ENCODE results near the gene UBE2L3.
"Not testable (repeated sequence)": the region's sequence is repeated elsewhere in the genome, so short reads cannot be mapped to it uniquely, and the experiment has no call there.

The UBE2L3 gene

DNA sequence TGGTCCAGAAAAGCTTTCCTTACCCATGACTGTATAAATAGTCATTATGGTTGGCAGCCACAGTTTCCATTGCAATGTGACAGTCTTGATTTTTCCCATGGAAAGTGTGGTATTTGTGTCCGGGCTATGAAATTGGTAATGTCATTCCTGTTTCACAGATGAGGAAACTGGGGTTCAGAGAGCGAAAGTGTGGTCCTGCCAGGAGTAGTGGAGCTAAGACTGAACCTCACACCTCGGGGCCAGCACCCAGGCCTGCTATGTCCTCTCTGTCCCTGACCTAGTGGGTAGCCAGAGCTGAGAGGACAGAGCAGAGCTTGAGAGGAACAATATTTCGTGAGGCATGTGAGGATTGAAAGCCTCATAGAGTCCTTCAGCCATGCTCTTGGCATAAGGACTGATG, 63.5 kb downstream of the UBE2L3 start:
- Histone ChIP-seq H3K9ac (ENCODE audit: insufficient read length) (no peak overlapping the region), H3K36me3 (ENCODE audit: insufficient read depth, low read length) (0 out of 2 replicates have a peak, but pooled peaks cover 4% of the 10 kb centered on the region), H3K9me3 (ENCODE audit: low read depth, low read length) (no peaks in the 10 kb centered on the region), H3K27ac (0 out of 2 replicates have a peak overlapping the region, but pooled peaks have one; percentile 16), H3K4me3 (no peak overlapping the region)
- DNase-seq (ENCODE audit: low read depth, low spot score) = no peak
- TF ChIP-seq EZH2 (IDR thresholded peaks at IDR 0.05) (no peak), FOXP2 (optimal IDR thresholded peaks at IDR 0.05; ENCODE audit: control extremely low read depth, extremely low read length, insufficient read depth) (no peak), POLR2AphosphoS5 (IDR thresholded peaks at IDR 0.05; ENCODE audit: borderline replicate concordance, low read depth, low read length) (no peak)

DNA sequence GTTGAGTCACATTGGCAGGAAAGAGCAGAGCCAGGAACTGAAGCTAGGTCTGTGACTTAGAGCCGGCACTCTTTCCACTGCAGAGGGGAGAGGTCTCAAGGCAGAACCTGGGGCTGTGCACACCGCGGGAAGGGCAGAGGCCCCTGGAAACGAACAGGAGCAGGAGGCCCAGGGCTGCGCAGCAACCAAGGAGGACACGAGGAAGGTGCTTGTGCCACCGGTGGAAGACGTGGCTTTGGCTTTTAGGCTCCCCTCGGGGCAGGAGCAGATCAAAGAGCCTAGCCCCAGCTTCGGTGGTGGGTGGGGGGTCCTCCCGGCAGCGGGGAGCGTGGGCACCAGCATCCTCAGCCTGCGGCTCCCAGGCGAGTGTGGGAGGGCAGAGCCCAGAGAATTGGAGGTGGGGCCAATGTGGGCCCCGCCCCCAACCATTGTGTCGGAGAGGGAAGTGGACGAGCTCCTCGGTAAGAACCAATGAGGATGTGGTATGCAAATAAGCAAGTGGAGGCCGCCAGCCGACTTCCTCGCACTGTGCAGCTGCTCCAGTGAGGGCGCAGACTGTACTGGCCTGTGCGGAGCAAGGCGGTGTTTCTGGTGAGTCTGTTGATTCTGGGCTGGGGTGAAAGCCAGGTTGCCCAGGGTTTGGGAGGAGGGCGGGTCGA, 64.9 kb downstream of the UBE2L3 start, which contains the start of gene CCDC116:
TSS of gene CCDC116 (plus strand) at position 524 of the 659 bp plus-strand sequence. CDS start 422 bp downstream, outside the sequence.
- no peak for TF ChIP-seq EZH2 (IDR thresholded peaks at IDR 0.05)
- no peak; the same call in 1 of the 2 replicates for TF ChIP-seq POLR2AphosphoS5 (IDR thresholded peaks at IDR 0.05; ENCODE audit: borderline replicate concordance, low read depth, low read length)
- no peak for TF ChIP-seq FOXP2 (optimal IDR thresholded peaks at IDR 0.05; ENCODE audit: control extremely low read depth, extremely low read length, insufficient read depth)
- H3K36me3 ChIP-seq (ENCODE audit: insufficient read depth, low read length) = 0 out of 2 replicates have a peak, but pooled peaks cover 4% of the 10 kb centered on the region
- no peak within 1 kb of the TSS for H3K27ac ChIP-seq
- no peak for DNase-seq (ENCODE audit: low read depth, low spot score)
- H3K4me3 ChIP-seq = no peak within 1 kb of the TSS
- no peaks in the 10 kb centered on the region for H3K9me3 ChIP-seq (ENCODE audit: low read depth, low read length)
- H3K9ac ChIP-seq (ENCODE audit: insufficient read length) = no peak within 1 kb of the TSS

DNA sequence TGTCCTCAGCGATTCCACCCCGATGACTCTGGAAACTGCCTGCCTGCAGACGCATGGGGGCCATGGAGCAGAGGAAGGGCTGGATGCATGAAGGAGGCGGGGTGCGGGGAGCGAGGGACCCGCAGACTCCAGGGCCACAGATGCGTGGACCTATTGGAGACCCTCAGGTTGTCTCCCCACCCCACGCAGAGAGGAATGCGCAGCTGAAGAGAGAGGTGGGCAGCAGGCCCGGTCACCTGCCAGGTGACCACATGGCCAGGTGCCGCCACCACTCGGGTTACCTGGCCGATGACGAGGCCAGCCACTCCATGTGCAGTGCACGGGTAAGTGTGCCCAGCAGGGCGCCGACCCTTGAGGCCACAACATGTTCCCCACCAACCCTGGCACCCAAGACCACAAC, 65.4 kb downstream of the UBE2L3 start:
- TF ChIP-seq EZH2 (IDR thresholded peaks at IDR 0.05) (no peak), POLR2AphosphoS5 (IDR thresholded peaks at IDR 0.05; ENCODE audit: borderline replicate concordance, low read depth, low read length) (no peak), FOXP2 (optimal IDR thresholded peaks at IDR 0.05; ENCODE audit: control extremely low read depth, extremely low read length, insufficient read depth) (no peak)
- no peak overlapping the region for H3K9ac ChIP-seq (ENCODE audit: insufficient read length)
- DNase-seq (ENCODE audit: low read depth, low spot score) = no peak
- H3K27ac ChIP-seq = no peak overlapping the region
- H3K36me3 ChIP-seq (ENCODE audit: insufficient read depth, low read length) = 0 out of 2 replicates have a peak, but pooled peaks cover 4% of the 10 kb centered on the region
- H3K9me3 ChIP-seq (ENCODE audit: low read depth, low read length) = no peaks in the 10 kb centered on the region
- no peak overlapping the region for H3K4me3 ChIP-seq

DNA sequence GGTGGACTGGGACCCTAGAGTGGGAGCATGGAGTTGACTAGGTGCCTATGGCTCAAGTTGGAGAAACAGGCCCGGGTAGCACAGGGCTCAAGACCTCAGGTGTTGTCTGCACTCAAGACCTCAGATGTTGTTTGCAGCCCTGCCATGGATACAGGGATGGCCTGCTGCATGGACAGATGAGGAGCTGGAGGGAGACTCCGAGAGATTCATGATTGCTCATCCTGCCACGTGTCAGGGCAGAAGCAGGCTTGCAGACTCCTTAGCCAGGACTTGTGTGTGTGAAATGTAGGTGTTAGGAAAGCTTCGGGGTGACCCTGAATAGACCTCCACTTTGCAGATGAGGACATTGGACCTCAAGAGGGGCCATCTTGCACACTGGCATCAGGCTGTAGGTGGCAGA, 66.0 kb downstream of the UBE2L3 start:
- DNase-seq (ENCODE audit: low read depth, low spot score) = no peak
- Histone ChIP-seq H3K36me3 (ENCODE audit: insufficient read depth, low read length) (no peaks in the 10 kb centered on the region), H3K27ac (no peak overlapping the region), H3K9me3 (ENCODE audit: low read depth, low read length) (no peaks in the 10 kb centered on the region), H3K9ac (ENCODE audit: insufficient read length) (no peak overlapping the region), H3K4me3 (no peak overlapping the region)
- TF ChIP-seq EZH2 (IDR thresholded peaks at IDR 0.05) (no peak), POLR2AphosphoS5 (IDR thresholded peaks at IDR 0.05; ENCODE audit: borderline replicate concordance, low read depth, low read length) (no peak), FOXP2 (optimal IDR thresholded peaks at IDR 0.05; ENCODE audit: control extremely low read depth, extremely low read length, insufficient read depth) (no peak)

DNA sequence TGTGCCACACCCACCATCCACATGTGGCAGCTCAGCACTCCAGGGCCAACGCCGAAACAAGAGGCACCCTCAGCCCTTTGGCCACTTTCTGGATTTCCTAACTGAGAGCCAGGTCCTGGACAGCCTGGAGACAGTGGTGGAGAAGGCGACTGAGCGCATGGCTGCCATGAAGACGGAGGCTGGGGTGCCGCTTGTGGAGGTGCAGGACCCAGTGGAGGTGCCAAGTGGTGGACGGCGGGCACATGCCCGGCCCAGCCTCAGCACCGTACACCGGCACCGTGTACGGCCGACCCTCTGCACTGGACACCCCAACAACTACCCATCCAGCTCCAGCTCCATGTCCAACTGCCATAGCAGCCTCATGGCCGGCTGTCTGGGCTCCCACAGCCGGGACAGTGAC, 66.6 kb downstream of the UBE2L3 start:
- no peak for DNase-seq (ENCODE audit: low read depth, low spot score)
- H3K4me3 ChIP-seq = no peak overlapping the region
- H3K9ac ChIP-seq (ENCODE audit: insufficient read length) = no peak overlapping the region
- H3K36me3 ChIP-seq (ENCODE audit: insufficient read depth, low read length) = no peaks in the 10 kb centered on the region
- no peaks in the 10 kb centered on the region for H3K9me3 ChIP-seq (ENCODE audit: low read depth, low read length)
- no peak for TF ChIP-seq EZH2 (IDR thresholded peaks at IDR 0.05)
- H3K27ac ChIP-seq = no peak overlapping the region

DNA sequence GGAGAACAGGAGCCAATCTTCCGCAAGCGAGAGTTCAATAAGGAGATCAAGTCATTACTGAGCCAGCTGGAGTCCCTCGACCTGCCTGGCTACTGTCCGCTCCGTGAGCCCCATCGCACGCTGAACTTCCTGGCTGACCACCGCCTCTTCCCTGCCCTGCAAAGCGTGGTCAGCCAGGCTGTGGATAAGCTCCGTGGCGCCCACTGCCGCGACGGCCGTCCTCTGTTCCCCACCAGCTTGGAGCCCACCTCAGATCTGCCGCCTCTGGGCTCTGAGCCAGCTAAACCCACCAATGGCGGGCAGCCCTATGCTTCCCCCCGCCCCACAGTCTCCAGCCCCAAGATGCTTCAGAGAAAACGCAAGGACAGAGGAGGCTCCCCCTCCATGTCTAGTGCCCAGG, 67.3 kb downstream of the UBE2L3 start:
- Histone ChIP-seq H3K27ac (no peak overlapping the region), H3K9me3 (ENCODE audit: low read depth, low read length) (no peaks in the 10 kb centered on the region), H3K9ac (ENCODE audit: insufficient read length) (no peak overlapping the region), H3K36me3 (ENCODE audit: insufficient read depth, low read length) (no peaks in the 10 kb centered on the region), H3K4me3 (no peak overlapping the region)
- no peak for DNase-seq (ENCODE audit: low read depth, low spot score)
- no peak for TF ChIP-seq FOXP2 (optimal IDR thresholded peaks at IDR 0.05; ENCODE audit: control extremely low read depth, extremely low read length, insufficient read depth)
- no peak for TF ChIP-seq EZH2 (IDR thresholded peaks at IDR 0.05)
- no peak for TF ChIP-seq POLR2AphosphoS5 (IDR thresholded peaks at IDR 0.05; ENCODE audit: borderline replicate concordance, low read depth, low read length)

DNA sequence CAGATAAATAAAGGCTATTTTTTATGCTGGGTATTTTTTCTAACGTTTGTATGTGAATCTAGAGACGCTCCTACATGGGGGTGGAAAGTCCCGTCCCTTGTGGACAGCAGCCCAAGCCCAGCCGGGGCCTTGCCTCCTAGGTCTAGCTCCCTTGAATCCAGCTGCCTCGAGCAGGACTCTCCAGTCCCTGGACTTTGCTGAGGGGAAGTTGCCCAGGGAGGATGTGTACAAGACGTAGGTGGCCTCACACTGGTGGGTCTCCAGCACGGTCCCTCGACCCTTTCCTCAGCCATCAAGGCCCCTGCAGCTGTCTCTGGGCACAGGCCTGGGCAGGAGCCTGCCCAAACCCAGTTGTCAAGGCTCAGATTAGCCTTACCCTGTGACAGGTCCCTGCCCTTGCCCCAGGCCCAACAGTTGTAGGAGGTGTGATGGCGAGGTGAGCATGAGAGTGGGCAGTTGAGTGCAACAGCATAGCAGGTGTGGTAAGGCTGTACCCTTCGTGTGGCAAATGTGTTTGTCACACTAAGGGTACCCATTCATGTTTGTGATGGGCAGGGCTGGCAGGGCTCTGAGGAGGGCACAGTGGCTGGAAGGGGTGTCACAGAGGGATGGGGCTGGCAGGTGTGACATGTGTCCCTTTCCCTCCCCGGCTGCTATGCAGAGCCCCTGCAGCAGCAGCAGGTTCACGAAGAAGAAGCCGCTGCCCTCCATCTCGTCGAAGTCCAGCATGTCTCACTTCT, 68.4 kb downstream of the UBE2L3 start:
- Histone ChIP-seq H3K36me3 (ENCODE audit: insufficient read depth, low read length) (no peaks in the 10 kb centered on the region), H3K4me3 (no peak overlapping the region), H3K27ac (no peak overlapping the region), H3K9me3 (ENCODE audit: low read depth, low read length) (no peaks in the 10 kb centered on the region), H3K9ac (ENCODE audit: insufficient read length) (no peak overlapping the region)
- TF ChIP-seq POLR2AphosphoS5 (IDR thresholded peaks at IDR 0.05; ENCODE audit: borderline replicate concordance, low read depth, low read length) = no peak
- TF ChIP-seq EZH2 (IDR thresholded peaks at IDR 0.05) = no peak
- no peak for TF ChIP-seq FOXP2 (optimal IDR thresholded peaks at IDR 0.05; ENCODE audit: control extremely low read depth, extremely low read length, insufficient read depth)
- no peak for DNase-seq (ENCODE audit: low read depth, low spot score)

DNA sequence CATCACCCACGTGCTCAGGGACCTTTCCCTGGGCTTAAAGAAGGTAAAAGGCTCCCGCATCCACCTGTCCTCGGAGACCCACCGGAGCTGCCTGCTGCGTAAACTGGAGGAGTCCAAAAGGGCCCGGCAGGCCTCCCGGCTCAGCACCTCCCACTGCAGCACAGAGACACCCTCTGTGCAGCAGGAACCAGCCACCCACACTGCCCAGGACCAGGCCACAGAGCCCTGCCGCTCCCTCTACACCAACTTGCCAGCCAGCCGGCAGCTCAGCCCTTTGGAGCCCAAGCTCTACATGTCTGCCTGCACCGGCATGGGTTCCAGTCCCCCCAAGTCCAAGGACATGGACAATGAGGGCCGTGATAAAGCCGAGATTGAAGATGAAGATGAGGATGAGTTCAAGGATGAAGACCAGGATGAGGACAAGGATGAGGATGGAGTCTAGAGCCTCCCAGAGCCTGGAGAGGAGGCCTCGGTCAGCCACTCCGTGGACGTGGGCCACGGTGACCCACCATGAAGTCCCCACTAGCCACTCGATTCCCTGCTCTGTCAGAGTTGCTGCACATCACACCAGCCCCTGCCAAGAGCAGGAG, 69.2 kb downstream of the UBE2L3 start:
- Histone ChIP-seq H3K4me3 (no peak overlapping the region), H3K9ac (ENCODE audit: insufficient read length) (no peak overlapping the region), H3K27ac (no peak overlapping the region), H3K9me3 (ENCODE audit: low read depth, low read length) (no peaks in the 10 kb centered on the region), H3K36me3 (ENCODE audit: insufficient read depth, low read length) (no peaks in the 10 kb centered on the region)
- DNase-seq (ENCODE audit: low read depth, low spot score) = no peak
- TF ChIP-seq POLR2AphosphoS5 (IDR thresholded peaks at IDR 0.05; ENCODE audit: borderline replicate concordance, low read depth, low read length) (no peak), FOXP2 (optimal IDR thresholded peaks at IDR 0.05; ENCODE audit: control extremely low read depth, extremely low read length, insufficient read depth) (no peak), EZH2 (IDR thresholded peaks at IDR 0.05) (no peak)

DNA sequence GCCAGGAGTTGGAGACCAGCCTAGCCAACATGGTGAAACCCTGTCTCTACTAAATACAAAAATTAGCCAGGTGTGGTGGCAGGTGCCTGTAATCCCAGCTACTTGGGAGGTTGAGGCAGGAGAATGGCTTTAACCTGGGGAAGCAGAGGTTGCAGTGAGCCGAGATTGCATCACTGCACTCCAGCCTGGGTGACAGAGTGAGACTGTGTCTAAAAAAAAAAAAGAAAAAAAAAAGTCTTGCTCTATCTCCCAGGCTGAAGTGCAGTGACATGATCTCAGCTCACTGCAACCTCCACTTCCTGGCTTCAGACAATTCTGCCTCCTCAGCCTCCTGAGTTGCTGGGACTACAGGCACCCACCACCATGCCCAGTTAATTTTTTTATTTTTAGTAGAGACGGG, 69.9 kb downstream of the UBE2L3 start:
- DNase-seq (ENCODE audit: low read depth, low spot score); H3K4me3 ChIP-seq; H3K9me3 ChIP-seq (ENCODE audit: low read depth, low read length); H3K36me3 ChIP-seq (ENCODE audit: insufficient read depth, low read length); H3K9ac ChIP-seq (ENCODE audit: insufficient read length); H3K27ac ChIP-seq: not testable (repeated sequence)
